ENCODE measurements around the gene ADARB2. TPM values are rescaled to one million over a fixed set of nuclear protein-coding genes. Genes with fewer than 3 reads are reported as not detected.

Gene ADARB2
- total and polyA plus RNA-seq, 2 donors (not counting 1 experiment from before 2014, with no cell fraction given), result not detected

DNA sequence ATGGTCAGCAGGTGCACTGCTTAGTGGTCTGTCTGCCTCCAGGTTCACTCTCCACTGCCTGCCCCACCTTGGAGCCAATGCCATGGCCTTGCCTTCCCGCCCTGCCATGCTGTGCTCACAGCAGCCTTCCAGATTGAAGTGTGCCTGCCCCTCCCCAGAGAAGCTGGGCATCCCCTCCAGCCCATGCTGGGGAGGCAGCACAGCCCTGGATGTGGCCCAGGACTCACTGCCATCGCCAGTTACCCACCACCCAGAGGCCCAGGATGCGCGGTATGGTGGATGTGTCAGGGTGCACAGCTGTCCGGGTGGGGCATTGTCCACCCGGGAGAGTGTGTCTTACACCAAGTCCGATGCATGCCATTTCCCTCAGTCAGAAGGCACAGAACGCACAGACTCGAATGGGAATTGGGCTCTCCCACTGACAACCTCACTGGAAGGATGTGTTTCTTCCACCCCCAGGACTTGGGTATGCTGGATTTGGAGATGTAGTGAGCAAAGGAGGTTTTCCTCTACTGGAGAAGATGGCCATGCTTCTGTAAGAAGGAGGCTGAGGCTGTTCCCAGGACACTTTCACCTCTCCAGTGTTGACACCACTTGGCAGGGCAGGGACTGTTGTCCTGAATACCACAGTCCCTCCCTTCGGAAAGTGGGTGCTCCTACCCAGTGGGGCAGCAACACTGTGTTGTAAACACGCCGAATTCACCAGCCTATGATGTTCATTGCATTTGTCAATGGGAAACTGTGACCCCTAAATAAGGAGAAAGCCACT lies 122.0 kb downstream of the ADARB2 start:
- H3K79me2 ChIP-seq (ENCODE audit: control insufficient read depth, insufficient read depth, low read length), result no peaks in the 10 kb centered on the region
- H4K20me1 ChIP-seq (ENCODE audit: control insufficient read depth, extremely low read depth, insufficient read depth, low read length), result no peaks in the 10 kb centered on the region
- H3K4me1 ChIP-seq (ENCODE audit: control insufficient read depth, extremely low read depth, insufficient read depth, low read length), result no peaks in the 10 kb centered on the region
- H3K36me3 ChIP-seq (ENCODE audit: control insufficient read depth, insufficient read depth, low read length), result no peaks in the 10 kb centered on the region
- H3K4me3 ChIP-seq (replicated peaks in 1 of 4; ENCODE audit: control extremely low read depth in 1 of 4, insufficient read depth in 1 of 4, low read depth in 3 of 4, low read length in 4 of 4), result no peak overlapping the region
- H3K9ac ChIP-seq (ENCODE audit: insufficient read depth, low read length), result no peak overlapping the region
- TF ChIP-seq, protein P1, sequence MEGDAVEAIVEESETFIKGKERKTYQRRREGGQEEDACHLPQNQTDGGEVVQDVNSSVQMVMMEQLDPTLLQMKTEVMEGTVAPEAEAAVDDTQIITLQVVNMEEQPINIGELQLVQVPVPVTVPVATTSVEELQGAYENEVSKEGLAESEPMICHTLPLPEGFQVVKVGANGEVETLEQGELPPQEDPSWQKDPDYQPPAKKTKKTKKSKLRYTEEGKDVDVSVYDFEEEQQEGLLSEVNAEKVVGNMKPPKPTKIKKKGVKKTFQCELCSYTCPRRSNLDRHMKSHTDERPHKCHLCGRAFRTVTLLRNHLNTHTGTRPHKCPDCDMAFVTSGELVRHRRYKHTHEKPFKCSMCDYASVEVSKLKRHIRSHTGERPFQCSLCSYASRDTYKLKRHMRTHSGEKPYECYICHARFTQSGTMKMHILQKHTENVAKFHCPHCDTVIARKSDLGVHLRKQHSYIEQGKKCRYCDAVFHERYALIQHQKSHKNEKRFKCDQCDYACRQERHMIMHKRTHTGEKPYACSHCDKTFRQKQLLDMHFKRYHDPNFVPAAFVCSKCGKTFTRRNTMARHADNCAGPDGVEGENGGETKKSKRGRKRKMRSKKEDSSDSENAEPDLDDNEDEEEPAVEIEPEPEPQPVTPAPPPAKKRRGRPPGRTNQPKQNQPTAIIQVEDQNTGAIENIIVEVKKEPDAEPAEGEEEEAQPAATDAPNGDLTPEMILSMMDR (conservative IDR thresholded peaks at IDR 0.05 in 1 of 2, IDR thresholded peaks at IDR 0.05 in 1 of 2; ENCODE audit: low read depth in 1 of 2, low read length in 2 of 2), result no peak
- TF ChIP-seq EZH2 (IDR thresholded peaks at IDR 0.05; ENCODE audit: low read length, missing control alignments), result no peak
- no peaks in the 10 kb centered on the region for H3K27me3 ChIP-seq (ENCODE audit: control insufficient read depth, insufficient read depth, low read length)
- no peaks in the 10 kb centered on the region for H3K9me3 ChIP-seq (ENCODE audit: control insufficient read depth, insufficient read depth, low read depth, low read length)
- no peak for DNase-seq (ENCODE audit: low read depth in 2 of 2)
- H2AFZ ChIP-seq (ENCODE audit: low read length), result no peak overlapping the region
- H3K27ac ChIP-seq (ENCODE audit: insufficient read depth, low read length), result no peak overlapping the region
- H3K4me2 ChIP-seq (ENCODE audit: extremely low read depth, insufficient read depth, low read length), result no peak overlapping the region

DNA sequence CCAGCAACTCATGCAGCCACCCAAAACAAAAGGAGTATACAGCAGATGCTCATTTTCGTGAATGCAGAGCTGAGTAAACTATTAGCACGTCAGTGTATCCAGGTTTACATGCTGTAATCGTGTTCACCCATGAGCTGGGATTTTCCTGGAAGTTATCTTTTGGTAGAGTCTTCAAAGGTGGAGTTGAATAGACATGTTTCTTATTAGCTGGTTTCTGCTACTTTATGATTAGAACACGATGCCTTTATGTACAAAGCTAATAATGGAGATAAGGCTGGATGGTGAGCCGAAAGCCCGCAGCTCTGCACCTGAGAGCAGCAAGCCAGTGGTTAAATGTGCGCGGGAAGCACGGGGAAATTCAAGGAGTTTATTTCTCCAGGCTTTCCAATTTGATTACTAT lies 123.8 kb downstream of the ADARB2 start:
- no peak for DNase-seq (ENCODE audit: low read depth in 2 of 2)
- Histone ChIP-seq H3K4me2 (ENCODE audit: extremely low read depth, insufficient read depth, low read length) (no peak overlapping the region), H3K4me3 (replicated peaks in 1 of 4; ENCODE audit: control extremely low read depth in 1 of 4, insufficient read depth in 1 of 4, low read depth in 3 of 4, low read length in 4 of 4) (no peak overlapping the region), H3K4me1 (ENCODE audit: control insufficient read depth, extremely low read depth, insufficient read depth, low read length) (no peaks in the 10 kb centered on the region), H3K36me3 (ENCODE audit: control insufficient read depth, insufficient read depth, low read length) (no peaks in the 10 kb centered on the region), H3K79me2 (ENCODE audit: control insufficient read depth, insufficient read depth, low read length) (no peaks in the 10 kb centered on the region), H3K9me3 (ENCODE audit: control insufficient read depth, insufficient read depth, low read depth, low read length) (no peaks in the 10 kb centered on the region), H3K27me3 (ENCODE audit: control insufficient read depth, insufficient read depth, low read length) (no peaks in the 10 kb centered on the region), H3K27ac (ENCODE audit: insufficient read depth, low read length) (no peak overlapping the region), H3K9ac (ENCODE audit: insufficient read depth, low read length) (no peak overlapping the region), H2AFZ (ENCODE audit: low read length) (no peak overlapping the region), H4K20me1 (ENCODE audit: control insufficient read depth, extremely low read depth, insufficient read depth, low read length) (no peaks in the 10 kb centered on the region)
- TF ChIP-seq, protein P1 (conservative IDR thresholded peaks at IDR 0.05 in 1 of 2, IDR thresholded peaks at IDR 0.05 in 1 of 2; ENCODE audit: low read depth in 1 of 2, low read length in 2 of 2), result no peak
- no peak for TF ChIP-seq EZH2 (IDR thresholded peaks at IDR 0.05; ENCODE audit: low read length, missing control alignments)

DNA sequence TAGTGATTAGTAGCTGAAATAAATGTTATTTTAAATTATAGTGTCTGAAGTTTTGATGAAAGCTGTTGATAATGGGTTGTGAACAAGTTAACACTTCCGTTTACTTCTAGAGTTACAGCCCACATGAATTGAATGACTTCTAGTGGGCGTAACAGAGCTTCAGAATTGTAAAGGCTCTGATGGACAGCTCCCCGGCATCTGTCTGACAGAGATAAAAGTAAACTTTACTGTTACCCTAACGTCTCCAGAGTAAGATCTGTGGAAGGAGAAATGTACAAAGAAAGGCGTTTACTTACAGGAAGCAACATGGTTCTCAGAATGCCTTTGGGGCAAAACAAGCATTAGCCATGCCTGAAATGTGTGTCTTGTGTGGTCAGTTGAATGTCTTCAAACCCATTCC lies 124.4 kb downstream of the ADARB2 start:
- DNase-seq (ENCODE audit: low read depth in 2 of 2), result no peak
- Histone ChIP-seq H3K4me3 (replicated peaks in 1 of 4; ENCODE audit: control extremely low read depth in 1 of 4, insufficient read depth in 1 of 4, low read depth in 3 of 4, low read length in 4 of 4) (no peak overlapping the region), H3K36me3 (ENCODE audit: control insufficient read depth, insufficient read depth, low read length) (no peaks in the 10 kb centered on the region), H3K27me3 (ENCODE audit: control insufficient read depth, insufficient read depth, low read length) (no peaks in the 10 kb centered on the region), H4K20me1 (ENCODE audit: control insufficient read depth, extremely low read depth, insufficient read depth, low read length) (no peaks in the 10 kb centered on the region), H3K27ac (ENCODE audit: insufficient read depth, low read length) (no peak overlapping the region), H3K9me3 (ENCODE audit: control insufficient read depth, insufficient read depth, low read depth, low read length) (no peaks in the 10 kb centered on the region), H3K9ac (ENCODE audit: insufficient read depth, low read length) (no peak overlapping the region), H3K4me1 (ENCODE audit: control insufficient read depth, extremely low read depth, insufficient read depth, low read length) (no peaks in the 10 kb centered on the region), H3K79me2 (ENCODE audit: control insufficient read depth, insufficient read depth, low read length) (no peaks in the 10 kb centered on the region), H3K4me2 (ENCODE audit: extremely low read depth, insufficient read depth, low read length) (no peak overlapping the region), H2AFZ (ENCODE audit: low read length) (no peak overlapping the region)
- TF ChIP-seq, protein P1 (conservative IDR thresholded peaks at IDR 0.05 in 1 of 2, IDR thresholded peaks at IDR 0.05 in 1 of 2; ENCODE audit: low read depth in 1 of 2, low read length in 2 of 2), result no peak
- no peak for TF ChIP-seq EZH2 (IDR thresholded peaks at IDR 0.05; ENCODE audit: low read length, missing control alignments)
